GM19438 (cell line): ENCODE measurements around the gene OMD.

Experiments used
- ATAC-seq: cut with Tn5 transposase; IDR thresholded peaks from one replicate; pipeline ENCODE4 v1.9.1; 2021; ENCODE audit warnings: low read depth; ENCODE audit not compliant: unreplicated experiment

The OMD gene

GRCh38 chr9:92378865-92379560, 45.3 kb downstream of the OMD start:
- no peak for ATAC-seq

GRCh38 chr9:92377876-92378275, 46.4 kb downstream of the OMD start:
- ATAC-seq, result no peak

GRCh38 chr9:92373167-92373566, 51.1 kb downstream of the OMD start:
- ATAC-seq, result no peak

GRCh38 chr9:92369075-92369474, 55.2 kb downstream of the OMD start:
- no peak for ATAC-seq
